Astrocyte (in vitro differentiated cells and primary cell): ENCODE results near the gene FBLN2. TPM values are rescaled to one million over a fixed set of nuclear protein-coding genes. Genes with fewer than 3 reads are reported as not detected.

Source experiments
- DNase-seq: peaks from one replicate; pipeline ENCODE4 v3.0.0-alpha.2; 2010; ENCODE audit warnings: low read depth
- FAIRE-seq: peaks from 2 replicates; lab custom pipeline; 2011; peaks lifted over from hg19 to GRCh38; lab: Jason Lieb, UNC
- H2AFZ ChIP-seq: 2 replicates; pipeline ENCODE4 v1.6.0; 2012; ENCODE audit warnings: low read depth, low read length, inconsistent platforms
- H3K27ac ChIP-seq: 2 replicates; pipeline ENCODE4 v1.5.1; 2011; ENCODE audit warnings: low read depth, low read length, inconsistent platforms
- H3K27me3 ChIP-seq: 2 replicates; pipeline ENCODE4 v1.6.0; 2011; ENCODE audit warnings: low read length, inconsistent platforms; ENCODE audit not compliant: insufficient read depth
- H3K36me3 ChIP-seq: 2 replicates; pipeline ENCODE4 v1.5.1; 2011; ENCODE audit warnings: low read length, inconsistent platforms; ENCODE audit not compliant: insufficient read depth
- H3K4me1 ChIP-seq: 2 replicates; pipeline ENCODE4 v1.5.1; 2011; ENCODE audit warnings: low read length, inconsistent platforms; ENCODE audit not compliant: insufficient read depth
- H3K4me2 ChIP-seq: 2 replicates; pipeline ENCODE4 v1.6.0; 2012; ENCODE audit warnings: low read length, inconsistent platforms
- H3K4me3 ChIP-seq: 2 replicates; pipeline ENCODE4 v1.5.1; 2011; ENCODE audit warnings: low read depth, mild to moderate bottlenecking, low read length, inconsistent platforms; ENCODE audit not compliant: insufficient read depth
- H3K79me2 ChIP-seq: 2 replicates; pipeline ENCODE4 v1.6.0; 2012; ENCODE audit warnings: mild to moderate bottlenecking, low read length, inconsistent platforms; ENCODE audit not compliant: insufficient read depth
- H3K9ac ChIP-seq: 2 replicates; pipeline ENCODE4 v1.6.0; 2012; ENCODE audit warnings: mild to moderate bottlenecking, low read length, inconsistent platforms
- H3K9me3 ChIP-seq: 2 replicates; pipeline ENCODE4 v1.5.1; 2012; ENCODE audit warnings: low read depth, mild to moderate bottlenecking, low read length, inconsistent platforms; ENCODE audit not compliant: insufficient read depth
- H4K20me1 ChIP-seq: 2 replicates; pipeline ENCODE4 v1.6.0; 2012; ENCODE audit warnings: low read length, inconsistent platforms; ENCODE audit not compliant: insufficient read depth
- H3K27ac Mint-ChIP-seq: one replicate; pipeline ENCODE4 v1.8.0; 2021; ENCODE audit warnings: mild to moderate bottlenecking, mixed read lengths; ENCODE audit not compliant: unreplicated experiment
- H3K27me3 Mint-ChIP-seq: one replicate; pipeline ENCODE4 v1.8.0; 2021; ENCODE audit warnings: low read depth, mixed read lengths; ENCODE audit not compliant: unreplicated experiment
- H3K36me3 Mint-ChIP-seq: one replicate; pipeline ENCODE4 v1.8.0; 2021; ENCODE audit warnings: low read depth, mixed read lengths; ENCODE audit not compliant: unreplicated experiment
- H3K4me1 Mint-ChIP-seq: one replicate; pipeline ENCODE4 v1.8.0; 2021; ENCODE audit warnings: low read depth, mixed read lengths; ENCODE audit not compliant: unreplicated experiment
- H3K4me3 Mint-ChIP-seq: one replicate; pipeline ENCODE4 v1.8.0; 2021; ENCODE audit warnings: mild to moderate bottlenecking, moderate library complexity, mixed read lengths; ENCODE audit not compliant: unreplicated experiment
- H3K9me3 Mint-ChIP-seq: one replicate; pipeline ENCODE4 v1.8.0; 2021; ENCODE audit warnings: mild to moderate bottlenecking, mixed read lengths; ENCODE audit not compliant: unreplicated experiment
- EZH2 ChIP-seq: IDR thresholded peaks from 2 replicates; pipeline ENCODE4 v1.6.1; 2012; ENCODE audit warnings: mild to moderate bottlenecking, low read length, inconsistent platforms; ENCODE audit not compliant: insufficient read depth
- total RNA-seq: library from RNA; stranded (reverse); gene quantifications from 2 replicates; pipeline ENCODE4 v1.2.1, GENCODE V29; 2021
- TF ChIP-seq, protein P1 (sequence below): IDR thresholded peaks from 2 replicates; pipeline ENCODE4 v1.5.1; 2011; ENCODE audit warnings: low read depth, mild to moderate bottlenecking, inconsistent platforms, low read length, moderate library complexity; ENCODE audit not compliant: insufficient read depth

The FBLN2 gene
- total RNA-seq, 1 donor from 2014 or later: 36.6 TPM

DNA sequence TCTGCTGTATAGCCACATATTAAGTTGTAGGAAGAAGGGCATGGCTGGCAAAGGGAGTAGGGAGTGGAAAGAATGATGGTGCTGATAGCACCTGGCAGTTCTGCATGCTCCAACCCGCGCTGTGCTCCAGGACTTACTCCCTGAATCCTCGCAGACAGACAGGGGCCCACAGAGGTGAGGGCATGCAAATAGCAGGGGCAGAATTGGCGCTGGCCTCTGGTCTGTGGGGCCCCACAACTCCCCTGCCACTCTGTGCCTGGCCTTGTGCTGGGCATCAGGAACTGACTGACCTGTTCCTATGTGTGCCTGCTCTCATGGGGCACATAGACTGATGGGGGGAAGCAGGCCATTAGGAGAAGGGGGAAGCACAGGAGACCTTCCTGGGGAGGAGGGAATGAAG, 47.9 kb upstream of the FBLN2 start:
- Mint-ChIP-seq H3K36me3 (peaks cover 6% of the 10 kb centered on the region), H3K4me3 (no peak overlapping the region), H3K4me1 (peaks cover 10% of the 10 kb centered on the region), H3K27me3 (peaks cover 4% of the 10 kb centered on the region), H3K9me3 (no peaks in the 10 kb centered on the region), H3K27ac (no peak overlapping the region)
- TF ChIP-seq, protein P1, sequence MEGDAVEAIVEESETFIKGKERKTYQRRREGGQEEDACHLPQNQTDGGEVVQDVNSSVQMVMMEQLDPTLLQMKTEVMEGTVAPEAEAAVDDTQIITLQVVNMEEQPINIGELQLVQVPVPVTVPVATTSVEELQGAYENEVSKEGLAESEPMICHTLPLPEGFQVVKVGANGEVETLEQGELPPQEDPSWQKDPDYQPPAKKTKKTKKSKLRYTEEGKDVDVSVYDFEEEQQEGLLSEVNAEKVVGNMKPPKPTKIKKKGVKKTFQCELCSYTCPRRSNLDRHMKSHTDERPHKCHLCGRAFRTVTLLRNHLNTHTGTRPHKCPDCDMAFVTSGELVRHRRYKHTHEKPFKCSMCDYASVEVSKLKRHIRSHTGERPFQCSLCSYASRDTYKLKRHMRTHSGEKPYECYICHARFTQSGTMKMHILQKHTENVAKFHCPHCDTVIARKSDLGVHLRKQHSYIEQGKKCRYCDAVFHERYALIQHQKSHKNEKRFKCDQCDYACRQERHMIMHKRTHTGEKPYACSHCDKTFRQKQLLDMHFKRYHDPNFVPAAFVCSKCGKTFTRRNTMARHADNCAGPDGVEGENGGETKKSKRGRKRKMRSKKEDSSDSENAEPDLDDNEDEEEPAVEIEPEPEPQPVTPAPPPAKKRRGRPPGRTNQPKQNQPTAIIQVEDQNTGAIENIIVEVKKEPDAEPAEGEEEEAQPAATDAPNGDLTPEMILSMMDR: no peak
- no peak for TF ChIP-seq EZH2
- H3K36me3 ChIP-seq: no peaks in the 10 kb centered on the region
- no peak overlapping the region for H3K4me3 ChIP-seq
- H3K27ac ChIP-seq: no peak overlapping the region
- FAIRE-seq (no peak), DNase-seq (no peak)
- no peak overlapping the region for H2AFZ ChIP-seq
- H3K27me3 ChIP-seq: no peaks in the 10 kb centered on the region
- no peaks in the 10 kb centered on the region for H3K9me3 ChIP-seq
- H3K79me2 ChIP-seq: no peaks in the 10 kb centered on the region
- H3K4me2 ChIP-seq: no peak overlapping the region
- H4K20me1 ChIP-seq: peaks cover under 1% of the 10 kb centered on the region
- no peak overlapping the region for H3K9ac ChIP-seq
- peaks cover 12% of the 10 kb centered on the region for H3K4me1 ChIP-seq

DNA sequence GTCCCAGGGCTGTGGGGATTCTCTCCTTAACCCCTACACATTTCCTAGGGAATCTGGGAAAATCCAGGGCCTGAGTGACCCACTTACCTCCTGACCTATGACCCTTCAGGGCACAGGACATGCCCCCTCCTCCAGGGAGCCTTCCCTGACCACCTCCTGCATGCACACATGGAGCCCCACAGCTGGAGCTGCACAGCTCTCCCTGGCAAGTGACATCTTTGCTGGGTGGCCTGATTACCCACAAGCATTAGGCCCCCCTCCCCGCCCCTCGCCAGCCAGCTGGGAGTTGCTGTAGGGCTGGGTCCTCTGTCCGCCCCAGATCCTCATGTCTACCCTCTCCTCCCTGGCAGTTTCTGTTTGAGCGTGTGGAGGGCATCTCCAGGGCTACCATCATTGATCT, 47.4 kb upstream of the FBLN2 start:
- no peak for FAIRE-seq
- Mint-ChIP-seq H3K9me3 (no peaks in the 10 kb centered on the region), H3K36me3 (peaks cover 6% of the 10 kb centered on the region), H3K4me1 (peaks cover 10% of the 10 kb centered on the region), H3K4me3 (no peak overlapping the region), H3K27me3 (peaks cover 6% of the 10 kb centered on the region), H3K27ac (no peak overlapping the region)
- H3K79me2 ChIP-seq: no peaks in the 10 kb centered on the region
- H3K27me3 ChIP-seq: no peaks in the 10 kb centered on the region
- H3K36me3 ChIP-seq: no peaks in the 10 kb centered on the region
- TF ChIP-seq, protein P1: no peak
- TF ChIP-seq EZH2: no peak
- H4K20me1 ChIP-seq: no peaks in the 10 kb centered on the region
- H3K9me3 ChIP-seq: no peaks in the 10 kb centered on the region
- no peak for DNase-seq
- H3K9ac ChIP-seq: no peak overlapping the region
- no peak overlapping the region for H3K4me3 ChIP-seq
- peaks cover 12% of the 10 kb centered on the region for H3K4me1 ChIP-seq
- no peak overlapping the region for H2AFZ ChIP-seq
- H3K27ac ChIP-seq: no peak overlapping the region
- H3K4me2 ChIP-seq: no peak overlapping the region

DNA sequence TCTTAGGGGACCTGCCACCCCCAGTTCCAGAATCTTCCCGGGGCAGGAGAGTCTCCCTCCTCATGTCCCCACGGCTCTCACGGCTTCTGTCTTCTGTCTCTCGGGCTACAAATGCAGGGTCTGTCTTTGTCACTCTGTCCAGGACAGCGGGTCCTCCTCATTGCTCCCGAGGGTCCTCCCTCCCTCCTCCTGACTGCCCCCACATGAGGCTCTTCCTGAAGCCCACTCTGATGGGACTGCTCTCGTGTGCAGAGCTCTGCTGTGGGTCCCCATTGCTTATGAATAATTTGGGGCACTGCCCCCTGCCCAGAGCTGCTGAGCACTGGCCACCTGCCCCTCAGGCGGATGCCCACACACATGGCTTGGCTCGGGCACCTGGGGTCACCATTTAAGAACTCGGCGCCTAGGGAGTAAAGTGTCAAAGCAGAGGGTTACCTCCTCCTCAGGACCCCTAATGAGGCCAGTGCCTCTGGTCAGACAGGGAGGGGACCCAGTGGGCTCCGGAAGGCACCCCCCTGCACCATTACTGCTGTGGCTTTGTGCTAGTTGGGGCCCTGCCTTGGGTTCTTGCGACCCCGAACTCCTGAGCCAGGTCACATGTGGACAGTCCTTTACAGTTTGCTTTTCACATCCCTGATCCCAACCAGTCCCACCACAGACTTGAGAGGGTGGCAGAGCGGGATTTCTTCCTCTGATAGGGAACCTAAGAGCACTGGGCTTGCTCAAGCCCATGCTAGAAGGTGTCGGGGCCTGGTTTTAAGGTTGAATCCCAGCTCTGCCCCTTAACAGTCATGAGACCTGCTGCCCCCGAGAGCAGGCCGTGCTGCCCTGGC, 46.8 kb upstream of the FBLN2 start:
- H3K4me3 Mint-ChIP-seq: no peak overlapping the region
- Histone ChIP-seq H2AFZ (no peak overlapping the region), H3K4me3 (no peak overlapping the region), H3K79me2 (no peaks in the 10 kb centered on the region), H3K4me1 (peaks cover 12% of the 10 kb centered on the region), H3K9me3 (no peaks in the 10 kb centered on the region), H3K36me3 (no peaks in the 10 kb centered on the region), H3K4me2 (no peak overlapping the region), H4K20me1 (no peaks in the 10 kb centered on the region), H3K27me3 (no peaks in the 10 kb centered on the region), H3K27ac (no peak overlapping the region), H3K9ac (no peak overlapping the region)
- H3K27me3 Mint-ChIP-seq: peaks cover 12% of the 10 kb centered on the region
- FAIRE-seq (no peak), DNase-seq (no peak)
- H3K9me3 Mint-ChIP-seq: no peaks in the 10 kb centered on the region
- H3K27ac Mint-ChIP-seq: peak overlapping the region; percentile 18
- TF ChIP-seq EZH2: no peak
- TF ChIP-seq, protein P1: no peak
- H3K36me3 Mint-ChIP-seq: peaks cover 5% of the 10 kb centered on the region
- H3K4me1 Mint-ChIP-seq: peaks cover 8% of the 10 kb centered on the region
